HG03159 (cell line): ENCODE measurements around the gene SOWAHA.
A peak's percentile ranks its signal among the peaks of the same experiment; 100 is the strongest.

Experiments used
- ATAC-seq: cut with Tn5 transposase; IDR thresholded peaks from one replicate; pipeline ENCODE4 v1.9.1; 2021; ENCODE audit warnings: mild to moderate bottlenecking, moderate library complexity; ENCODE audit not compliant: unreplicated experiment

The SOWAHA gene

GRCh38 chr5:132825033-132825833 is 12.1 kb downstream of the SOWAHA start:
- ATAC-seq, result no peak

DNA sequence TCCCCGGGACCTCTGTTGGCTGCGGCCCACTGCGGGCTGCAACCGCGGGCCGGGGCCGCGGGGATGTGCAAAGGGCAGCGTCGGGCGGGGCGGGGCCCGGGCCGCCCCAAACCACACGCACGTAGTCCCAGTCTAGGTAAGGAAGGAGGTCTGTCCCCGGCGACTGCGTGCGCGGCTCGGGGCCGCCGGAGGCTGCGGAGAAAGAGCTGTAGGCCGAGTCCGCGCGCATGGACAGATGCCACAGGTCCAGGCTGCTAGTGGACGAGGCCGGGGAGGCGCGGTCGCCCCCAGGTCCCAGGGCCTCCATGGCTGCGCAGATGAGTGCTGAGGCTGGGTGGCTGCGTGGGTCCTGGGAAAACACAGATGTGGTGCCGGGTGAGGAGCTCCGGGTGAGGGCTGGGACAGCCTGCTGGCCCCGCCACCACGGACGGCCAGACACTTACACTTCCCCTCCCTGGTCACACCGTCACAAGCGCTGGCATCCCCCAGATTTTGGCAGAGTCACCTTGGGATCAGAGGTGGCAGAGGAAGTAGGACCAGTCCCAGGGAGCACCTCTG is 12.8 kb downstream of the SOWAHA start:
- no peak for ATAC-seq

- no peak for ATAC-seq
Measured at GRCh38 chr5:132826424-132827082, 13.5 kb downstream of the SOWAHA start.

DNA sequence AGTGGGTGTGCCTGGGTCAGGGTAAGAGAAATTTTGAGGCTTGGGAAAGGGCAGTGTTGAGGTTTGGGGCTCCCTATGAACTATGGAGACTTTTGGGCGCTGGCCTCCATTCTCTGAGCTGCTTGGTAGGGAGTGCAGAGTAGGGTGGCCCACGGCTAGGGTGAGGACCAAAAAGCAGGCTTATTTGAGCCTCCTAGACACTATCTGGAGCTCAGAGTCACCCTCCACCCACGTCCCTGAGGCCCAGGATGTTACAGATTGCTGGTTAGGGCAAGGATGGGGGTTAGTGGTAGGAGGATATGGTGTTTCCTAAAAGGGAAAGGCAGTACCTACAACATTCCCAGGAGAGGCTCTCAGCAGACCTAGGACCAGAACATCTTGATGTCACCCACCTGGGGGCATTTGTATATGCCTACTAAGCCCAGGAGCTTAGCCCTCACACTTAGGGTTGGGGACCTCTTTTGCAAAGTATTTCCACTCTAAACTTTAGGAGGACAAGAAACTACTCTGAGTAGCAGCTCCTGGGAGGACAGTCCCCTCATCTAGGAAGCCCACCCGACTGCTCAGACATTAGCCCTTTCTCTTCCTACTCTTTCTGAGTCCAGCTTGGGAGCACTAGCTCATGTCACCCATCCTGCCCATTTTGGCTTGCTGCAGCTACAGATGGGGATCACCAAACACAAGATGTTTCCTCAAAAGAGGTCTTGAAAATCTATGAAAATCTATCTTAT is 15.0 kb downstream of the SOWAHA start:
- ATAC-seq, result no peak

- ATAC-seq, result no peak
Measured at GRCh38 chr5:132828846-132829494, 15.9 kb downstream of the SOWAHA start.

GRCh38 chr5:132829742-132830435 is 16.8 kb downstream of the SOWAHA start:
- ATAC-seq, result peak; percentile 79

GRCh38 chr5:132830436-132831094 is 17.5 kb downstream of the SOWAHA start, which contains the start of gene SHROOM1:
Gene SHROOM1 (minus strand): TSS chr5:132830647. CDS start chr5:132826140, 4,507 bp downstream.
- peak; percentile 55 for ATAC-seq

GRCh38 chr5:132831095-132831860 is 18.2 kb downstream of the SOWAHA start:
- no peak for ATAC-seq

DNA sequence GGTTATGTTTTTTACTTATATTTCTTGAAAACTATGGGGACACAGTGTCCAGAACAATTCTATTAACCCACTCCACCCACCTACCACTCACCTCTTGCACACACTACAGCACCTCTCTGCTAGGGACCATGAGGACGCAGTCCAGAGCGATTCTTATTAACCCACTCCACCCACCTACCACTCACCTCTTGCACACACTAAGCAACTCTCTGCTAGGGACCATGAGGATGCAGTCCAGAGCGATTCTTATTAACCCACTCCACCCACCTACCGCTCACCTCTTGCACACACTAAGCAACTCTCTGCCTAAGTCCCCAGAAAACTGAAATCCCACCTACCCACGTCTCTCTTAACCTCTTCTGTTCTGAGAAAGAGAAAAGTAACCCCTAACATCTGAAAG is 19.5 kb downstream of the SOWAHA start:
- ATAC-seq, result no peak

DNA sequence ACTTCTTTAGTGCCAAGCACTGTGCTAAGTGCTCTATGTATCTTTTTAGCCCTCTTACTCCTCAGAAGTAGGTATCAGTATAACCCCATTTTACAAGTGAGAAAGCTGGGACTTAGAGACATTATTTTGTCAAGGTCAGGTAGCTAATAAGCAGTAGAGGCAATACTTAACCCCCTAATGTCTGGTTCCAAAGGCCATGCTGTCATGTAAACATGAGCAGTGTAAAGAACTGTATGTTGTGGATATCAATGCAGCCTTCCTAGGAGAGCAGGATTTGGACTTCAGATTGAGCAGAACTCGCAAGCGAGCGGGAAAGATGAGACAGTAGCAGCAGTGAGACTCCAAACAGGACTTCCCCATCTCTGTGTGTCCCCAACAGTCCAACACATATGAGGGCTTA is 21.0 kb downstream of the SOWAHA start:
- no peak for ATAC-seq

DNA sequence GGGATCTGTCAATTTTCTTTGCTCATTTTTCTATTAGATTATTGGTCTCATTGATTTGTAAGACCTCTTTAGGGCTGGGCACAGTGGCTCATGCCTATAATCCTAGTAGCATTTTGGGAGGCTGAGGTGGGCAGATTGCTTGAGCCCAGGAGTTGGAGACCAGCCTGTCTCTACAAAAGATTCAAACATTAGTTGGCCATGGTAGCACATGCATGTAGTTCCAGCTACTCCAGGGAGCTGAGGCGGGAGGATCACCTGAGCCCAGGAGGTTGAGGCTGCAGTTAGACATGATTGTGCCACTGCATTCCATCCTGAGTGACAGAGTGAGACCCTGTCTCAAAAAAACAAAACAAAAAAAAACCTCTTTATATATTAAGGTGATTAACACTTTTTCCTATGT is 23.8 kb downstream of the SOWAHA start:
- ATAC-seq, result no peak

- no peak for ATAC-seq
Measured at GRCh38 chr5:132837868-132838267, 24.8 kb downstream of the SOWAHA start.

DNA sequence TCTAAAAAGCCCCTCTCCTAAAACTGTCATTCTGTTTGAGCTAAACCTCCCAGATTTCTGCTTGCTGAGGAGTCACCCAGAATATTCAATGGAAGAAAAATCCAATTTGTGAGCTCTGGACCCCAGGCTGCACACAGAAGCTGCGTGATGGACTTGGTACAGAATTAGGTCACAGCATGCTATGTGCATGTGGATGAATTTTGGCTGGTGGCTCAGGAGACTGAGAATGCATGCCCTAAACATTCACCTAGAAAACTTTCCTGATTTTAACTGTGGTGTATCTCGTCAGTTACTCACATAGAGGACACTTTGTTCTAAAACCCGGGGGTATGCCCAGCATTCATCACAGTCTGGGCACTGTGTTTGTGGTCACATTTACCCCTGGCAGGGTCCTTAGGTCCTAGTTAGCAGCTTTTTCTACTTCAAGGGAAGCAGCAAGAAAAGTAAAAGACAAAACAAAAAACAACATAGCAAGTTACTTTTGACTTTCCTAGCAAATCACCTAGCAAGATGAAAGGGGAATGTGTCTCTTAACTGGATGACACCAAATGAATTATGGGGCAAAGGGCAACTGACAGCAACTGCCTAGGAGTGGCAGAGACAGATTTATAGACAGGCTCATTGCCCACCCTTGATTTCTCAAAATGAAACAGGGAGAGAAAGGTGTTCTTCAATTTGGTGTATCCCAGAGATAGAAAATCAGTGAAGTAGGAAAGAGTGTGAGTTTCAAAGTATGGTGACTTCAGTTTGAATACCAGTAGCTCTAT is 25.6 kb downstream of the SOWAHA start:
- ATAC-seq, result no peak

GRCh38 chr5:132839426-132840301 is 26.6 kb downstream of the SOWAHA start:
- no peak for ATAC-seq

GRCh38 chr5:132840313-132840712 is 27.2 kb downstream of the SOWAHA start:
- ATAC-seq, result no peak

DNA sequence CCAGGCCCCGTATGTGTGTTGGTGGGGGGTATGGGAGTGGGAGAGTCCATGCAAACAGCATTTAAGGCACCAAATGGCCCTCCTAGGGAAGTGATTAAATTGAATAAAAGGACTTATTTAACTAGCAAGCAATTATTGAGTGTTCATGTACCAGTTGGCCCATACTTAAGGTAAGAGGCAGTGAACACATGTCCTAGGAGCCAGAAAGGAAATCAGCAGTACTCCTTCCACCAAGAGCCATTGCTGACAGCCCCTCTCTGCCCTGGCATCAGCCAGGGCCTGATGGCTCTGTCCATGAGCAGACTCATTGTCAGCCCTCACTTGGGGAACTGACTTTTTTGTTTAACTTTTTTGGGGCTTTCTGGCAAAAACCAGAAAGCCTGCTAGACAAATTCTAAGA is 27.8 kb downstream of the SOWAHA start:
- no peak for ATAC-seq

- no peak for ATAC-seq
Measured at GRCh38 chr5:132841305-132841704, 28.2 kb downstream of the SOWAHA start.
